Caki2 (cell line): ENCODE data around the gene CDC42BPG. TPM values are rescaled to one million over a fixed set of nuclear protein-coding genes. Genes with fewer than 3 reads are reported as not detected.
A peak's percentile ranks its signal among the peaks of the same experiment; 100 is the strongest.
"Not testable (repeated sequence)": the region's sequence is repeated elsewhere in the genome, so short reads cannot be mapped to it uniquely, and the experiment has no call there.

Experiments used
- DNase-seq: peaks from one replicate; pipeline ENCODE4 v3.0.0-alpha.2; 2015; ENCODE audit warnings: low read depth
- in situ Hi-C: cut with HindIII; loops from 2 replicates; pipeline ENCODE4 v1.10.0; 2016; ENCODE audit warnings: low sequenced_read_pairs, low pct_unique_long_range_greater_than_20kb, mixed read lengths
- total RNA-seq: library from RNA; depleted of rRNA; stranded (reverse); fragments of >200 nt; shearing (Covaris generic); gene quantifications from 2 replicates; pipeline ENCODE4 v1.2.3, GENCODE V29; 2014; ENCODE audit warnings: low replicate concordance

CDC42BPG gene
- total RNA-seq, 1 experiment from 2014 or later = 1.1 TPM

DNA sequence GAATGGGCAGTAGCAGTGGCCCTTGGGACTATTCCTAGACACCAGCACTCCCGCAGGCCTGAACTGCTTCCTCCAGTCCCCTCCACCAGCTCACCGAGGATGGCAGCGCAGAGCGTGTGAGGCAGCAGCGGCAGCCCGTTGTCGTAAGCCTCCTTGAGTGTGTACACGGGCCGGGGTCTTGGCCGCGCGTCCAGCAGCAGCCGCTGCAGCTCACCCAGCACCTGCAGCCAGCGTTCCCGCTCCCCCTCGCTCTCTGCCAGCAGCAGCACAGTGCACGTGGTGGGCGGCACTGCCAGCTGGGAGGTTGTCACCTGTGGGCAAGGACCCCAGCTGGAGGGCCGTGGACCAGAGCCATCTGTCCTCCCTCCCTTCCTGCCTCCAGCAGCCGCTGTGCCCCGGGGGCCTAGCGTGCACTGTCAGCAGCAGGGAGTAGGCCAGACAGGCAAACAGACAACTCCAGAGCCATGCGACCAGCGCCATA, 13.0 kb downstream of the CDC42BPG start:
- in situ Hi-C loops = no loop called here
- no peak for DNase-seq

DNA sequence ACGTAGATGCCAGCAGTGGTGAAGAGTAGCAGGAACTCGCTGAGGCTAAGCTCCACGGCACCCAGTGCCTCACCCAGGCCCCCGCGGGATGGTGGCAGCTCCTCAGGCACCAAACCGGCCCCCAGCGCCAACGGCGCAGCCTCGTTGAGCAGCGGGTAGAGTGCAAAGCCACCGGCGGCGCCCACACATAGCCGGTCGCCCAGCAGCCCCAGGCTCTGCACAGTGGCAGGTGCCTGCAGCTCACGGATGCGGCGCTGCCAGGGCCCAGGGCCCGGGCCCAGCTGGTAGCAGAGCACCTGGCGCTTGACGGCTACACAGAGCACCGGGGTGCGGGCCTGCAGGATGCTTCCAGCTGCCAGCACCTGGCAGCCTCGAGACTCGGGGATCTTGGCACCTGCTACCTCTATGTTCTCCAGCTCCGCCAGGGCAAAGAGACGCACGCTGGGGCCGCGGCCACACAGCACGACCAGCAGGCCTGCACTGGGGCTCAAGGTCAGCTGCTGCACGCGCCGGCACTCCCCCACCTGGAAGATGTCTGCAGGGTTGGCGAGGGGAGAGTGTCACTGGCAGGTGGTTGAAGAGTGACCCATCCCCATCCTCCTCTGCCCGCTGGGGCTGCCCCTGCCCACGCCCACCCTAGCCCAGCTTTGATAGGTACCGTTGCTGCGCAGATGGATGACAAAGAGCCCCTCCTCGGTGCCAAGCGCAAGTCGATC, 14.8 kb downstream of the CDC42BPG start:
- DNase-seq = no peak
- in situ Hi-C loops = no loop called here

GRCh38 chr11:64827451-64827839, 17.0 kb downstream of the CDC42BPG start:
- no peak for DNase-seq
- in situ Hi-C loops = no loop called here

DNA sequence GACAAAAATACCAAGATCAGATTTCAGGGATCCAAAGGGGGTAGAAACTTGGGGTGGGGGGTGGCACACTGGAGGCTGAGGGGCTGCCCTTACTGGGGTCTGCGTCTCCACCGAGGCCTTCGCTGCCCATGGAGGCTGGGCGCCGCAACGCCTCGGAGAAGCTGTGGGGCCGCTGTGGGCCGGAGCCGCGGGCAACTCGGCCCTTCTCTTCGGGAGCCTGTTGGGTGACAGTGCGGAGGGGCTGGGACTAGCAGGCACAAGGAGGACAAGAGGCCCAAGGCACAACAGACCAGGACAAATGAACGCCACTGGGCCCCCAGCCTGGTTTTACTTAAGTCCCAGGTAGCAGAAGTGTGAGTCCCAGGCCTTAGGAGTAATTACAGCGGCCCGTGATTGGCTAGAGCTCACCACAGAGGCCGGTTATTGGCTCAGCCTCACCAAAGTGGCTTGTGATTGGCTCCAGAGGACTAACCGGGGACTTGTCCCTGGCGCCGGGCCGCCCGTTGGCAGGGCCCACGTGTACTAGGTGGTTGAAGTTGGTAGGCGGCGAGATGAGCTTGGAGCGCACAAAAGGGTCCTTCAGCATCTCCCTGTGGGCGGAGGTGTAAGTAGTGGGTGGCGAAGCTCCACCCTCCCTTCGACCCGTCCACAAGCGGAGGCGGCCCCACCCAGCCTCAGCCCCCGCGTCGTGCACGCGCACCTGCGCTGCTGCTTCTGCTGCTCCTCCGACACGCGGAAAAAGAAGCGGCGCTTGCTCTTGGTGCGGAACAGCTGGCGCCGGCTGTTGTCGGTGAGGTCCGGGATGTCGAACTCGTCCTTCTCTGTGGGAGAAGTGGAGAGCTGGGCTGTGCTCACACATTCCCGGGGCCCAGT, 17.6 kb downstream of the CDC42BPG start:
- in situ Hi-C loops = no loop called here
- no peak for DNase-seq

GRCh38 chr11:64826062-64826461, 18.4 kb downstream of the CDC42BPG start:
- DNase-seq = no peak
- in situ Hi-C loops = no loop called here

DNA sequence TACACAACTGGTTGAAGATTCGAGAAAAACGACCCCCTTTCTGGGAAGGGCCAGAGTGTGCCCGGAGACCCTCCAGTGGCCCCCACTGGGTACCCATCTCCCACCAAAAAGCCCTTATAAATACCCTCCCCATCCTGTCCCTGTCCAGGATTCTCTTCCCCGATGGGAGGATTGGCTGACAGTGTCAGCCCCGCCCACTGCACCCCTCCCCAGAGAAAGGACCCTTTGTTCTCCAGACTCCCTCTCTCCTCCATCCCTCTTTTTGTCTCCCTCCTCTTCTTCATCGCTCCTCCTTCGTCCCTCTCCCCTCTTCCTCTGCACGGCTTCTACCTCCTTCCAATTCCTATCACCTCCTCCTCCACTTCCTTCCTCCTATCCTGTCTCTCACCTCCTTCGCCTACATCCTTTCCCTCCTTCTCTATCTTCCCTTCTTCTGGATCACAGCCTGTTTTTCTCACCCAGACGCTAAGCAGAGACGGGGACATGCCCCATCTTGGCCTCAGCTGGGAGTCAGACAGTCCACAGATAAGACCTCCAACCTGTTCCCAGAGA, 20.8 kb downstream of the CDC42BPG start:
- in situ Hi-C loops = no loop called here
- DNase-seq = no peak

DNA sequence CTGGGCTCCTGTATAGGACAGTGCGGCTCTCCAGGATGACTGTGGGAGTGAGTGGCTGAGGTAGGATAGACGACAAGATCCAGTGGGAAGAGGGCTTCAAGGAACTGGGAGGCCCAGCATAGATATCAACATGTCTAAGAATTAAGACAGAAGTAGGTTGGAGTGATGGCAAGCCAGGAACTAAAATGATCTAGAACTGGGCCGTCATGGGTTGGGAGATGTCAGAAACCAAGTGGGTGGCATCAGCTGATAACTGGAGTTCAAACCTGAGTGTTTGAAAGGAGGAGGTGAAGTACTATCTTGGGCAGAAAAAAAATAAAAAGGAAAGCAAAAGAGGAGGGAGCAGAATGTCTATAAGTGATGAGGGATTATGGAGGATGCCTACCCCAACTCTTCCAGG, 27.0 kb downstream of the CDC42BPG start:
- in situ Hi-C loops = no loop called here
- no peak for DNase-seq

DNA sequence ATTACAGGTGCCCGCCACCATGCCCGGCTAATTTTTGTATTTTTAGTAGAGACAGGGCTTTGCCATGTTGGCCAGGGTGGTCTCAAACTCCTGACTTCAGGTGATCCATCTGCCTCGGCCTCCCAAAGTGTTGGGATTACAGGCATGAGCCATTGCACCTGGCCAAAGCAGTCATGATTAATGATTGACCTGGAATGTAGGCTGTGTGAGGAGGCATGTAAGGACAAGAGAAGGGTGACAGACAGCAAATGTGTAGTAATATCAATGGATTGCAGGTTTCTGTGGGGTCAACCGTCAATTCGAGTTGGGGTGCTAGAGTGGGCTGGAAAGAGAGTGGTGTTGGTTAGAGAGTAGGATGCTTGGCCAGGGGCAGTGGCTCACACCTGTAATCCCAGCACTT, 29.0 kb downstream of the CDC42BPG start:
- in situ Hi-C loops = not testable (repeated sequence)

DNA sequence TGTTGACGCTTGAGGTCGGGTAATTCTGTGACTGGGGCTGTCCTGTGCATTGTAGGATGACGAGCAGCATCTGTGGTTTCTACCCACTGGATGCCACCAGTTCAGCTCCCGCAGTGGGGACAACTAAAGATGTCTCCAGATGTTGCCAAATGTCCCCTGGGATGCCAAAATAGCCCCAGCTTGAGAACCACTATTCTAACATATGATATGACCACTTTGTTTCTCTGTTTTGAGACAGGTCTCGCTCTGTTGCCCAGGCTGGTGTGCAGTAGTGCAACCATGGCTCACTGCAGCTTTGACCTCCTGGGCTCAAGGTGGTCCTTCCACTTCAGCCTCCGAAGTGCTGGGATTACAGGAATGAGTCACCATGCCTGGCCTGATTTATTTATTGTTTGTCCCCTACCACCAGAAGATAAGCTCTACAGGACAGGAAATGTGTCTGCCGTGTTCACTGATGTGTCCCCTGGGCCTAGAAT, 29.7 kb downstream of the CDC42BPG start:
- in situ Hi-C loops = no loop called here
- peak; percentile 36 for DNase-seq

More for the DNA sequence above, 29.0 kb downstream of the CDC42BPG start:
- DNase-seq = not testable (repeated sequence)

DNA sequence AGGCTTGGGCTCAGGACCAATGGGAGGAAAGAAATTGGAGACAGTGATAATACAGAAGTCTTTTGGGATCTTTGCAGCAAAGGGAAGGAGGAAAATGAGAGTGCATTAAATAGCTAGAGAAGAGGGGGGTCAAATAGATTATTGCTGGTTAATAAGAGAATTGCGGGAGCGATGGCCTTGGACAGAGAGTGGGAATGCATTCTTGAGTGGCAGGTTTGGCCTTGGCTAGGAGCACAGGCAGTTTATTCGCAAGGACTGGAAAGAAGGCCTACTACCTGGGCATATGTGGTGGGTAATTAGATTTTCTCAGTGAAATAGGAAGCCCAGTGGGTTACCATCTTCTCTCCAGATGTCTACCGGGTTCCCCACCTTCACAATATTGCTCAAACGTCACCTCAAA, 30.6 kb downstream of the CDC42BPG start:
- no peak for DNase-seq
- in situ Hi-C loops = no loop called here

GRCh38 chr11:64810891-64811272, 33.6 kb downstream of the CDC42BPG start:
- in situ Hi-C loops = no loop called here
- DNase-seq = no peak

DNA sequence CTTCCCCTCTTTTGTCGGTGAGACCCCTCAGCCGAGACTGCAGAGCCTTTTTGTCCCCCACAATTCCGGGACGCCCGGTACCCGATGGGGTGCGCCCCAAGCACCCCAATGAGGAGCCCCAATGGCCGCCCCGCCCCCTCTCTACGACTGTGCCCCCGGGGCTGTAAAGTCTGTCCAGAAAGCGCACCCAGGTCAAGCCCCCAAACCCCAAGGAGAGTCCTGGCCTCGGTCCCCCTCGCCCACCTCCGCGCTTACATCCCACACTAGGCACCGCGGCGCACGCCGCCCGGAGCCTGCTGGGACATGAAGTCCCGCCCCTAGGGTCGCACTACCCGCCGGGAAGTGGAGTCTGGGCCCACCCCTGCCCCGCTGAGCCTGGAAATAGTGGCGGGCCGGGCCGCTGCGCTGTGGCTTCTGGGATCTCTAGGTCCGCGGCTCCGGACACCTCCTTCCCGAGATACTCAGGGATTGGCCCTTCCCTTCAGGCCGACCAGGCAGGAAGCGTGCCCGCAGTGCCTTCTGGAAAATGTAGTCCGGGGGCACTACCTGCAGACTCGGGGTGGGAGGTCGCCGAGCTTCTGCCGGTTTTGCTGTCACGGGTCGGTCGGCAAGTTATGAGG, 34.1 kb downstream of the CDC42BPG start, which contains the start of gene MEN1:
Gene MEN1, minus strand, starts transcription at position 281 of the 620 bp plus-strand sequence. CDS start 442 bp downstream, outside the sequence.
- peak; percentile 91 for DNase-seq
- in situ Hi-C loops = no loop called here

DNA sequence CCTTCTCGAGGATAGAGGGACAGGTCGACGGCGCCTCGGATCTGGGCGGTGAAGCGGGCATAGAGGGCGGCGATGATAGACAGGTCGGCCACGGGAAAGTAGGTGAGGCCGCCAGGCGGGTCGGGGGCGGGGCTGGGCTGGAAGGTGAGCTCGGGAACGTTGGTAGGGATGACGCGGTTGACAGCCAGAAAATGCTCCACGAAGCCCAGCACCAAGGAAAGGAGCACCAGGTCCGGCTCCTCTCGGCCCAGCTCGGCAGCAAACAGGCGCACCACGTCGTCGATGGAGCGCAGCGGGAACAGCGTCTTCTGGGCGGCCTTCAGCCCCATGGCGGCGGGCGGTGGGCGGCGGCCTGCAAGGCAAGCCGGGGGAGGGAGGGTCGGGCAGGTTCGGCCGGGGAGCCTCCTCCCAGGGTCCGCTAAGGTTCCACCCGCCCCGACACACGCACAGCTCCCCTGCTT, 34.6 kb downstream of the CDC42BPG start:
- in situ Hi-C loops = no loop called here
- DNase-seq = no peak

DNA sequence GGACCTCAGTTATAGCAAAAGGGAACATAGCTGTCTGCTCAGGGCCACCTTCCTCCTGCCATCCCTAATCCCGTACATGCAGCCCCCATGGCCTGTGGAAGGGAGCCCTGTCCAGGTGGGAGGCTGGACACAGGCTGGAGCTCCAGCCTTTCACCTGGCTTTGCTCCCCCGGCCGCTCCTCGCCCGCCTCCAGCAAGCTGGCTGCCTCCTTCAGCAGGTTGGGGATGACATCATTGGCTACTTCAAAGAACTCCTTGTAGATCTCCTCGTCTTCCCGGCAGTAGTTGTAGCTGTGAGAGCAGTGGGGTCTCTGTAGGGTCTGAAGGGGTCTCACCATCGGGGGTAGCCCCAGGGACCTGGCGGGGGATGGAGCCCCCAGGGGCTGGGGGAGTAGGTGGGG, 39.0 kb downstream of the CDC42BPG start:
- in situ Hi-C loops = no loop called here
- DNase-seq = no peak

DNA sequence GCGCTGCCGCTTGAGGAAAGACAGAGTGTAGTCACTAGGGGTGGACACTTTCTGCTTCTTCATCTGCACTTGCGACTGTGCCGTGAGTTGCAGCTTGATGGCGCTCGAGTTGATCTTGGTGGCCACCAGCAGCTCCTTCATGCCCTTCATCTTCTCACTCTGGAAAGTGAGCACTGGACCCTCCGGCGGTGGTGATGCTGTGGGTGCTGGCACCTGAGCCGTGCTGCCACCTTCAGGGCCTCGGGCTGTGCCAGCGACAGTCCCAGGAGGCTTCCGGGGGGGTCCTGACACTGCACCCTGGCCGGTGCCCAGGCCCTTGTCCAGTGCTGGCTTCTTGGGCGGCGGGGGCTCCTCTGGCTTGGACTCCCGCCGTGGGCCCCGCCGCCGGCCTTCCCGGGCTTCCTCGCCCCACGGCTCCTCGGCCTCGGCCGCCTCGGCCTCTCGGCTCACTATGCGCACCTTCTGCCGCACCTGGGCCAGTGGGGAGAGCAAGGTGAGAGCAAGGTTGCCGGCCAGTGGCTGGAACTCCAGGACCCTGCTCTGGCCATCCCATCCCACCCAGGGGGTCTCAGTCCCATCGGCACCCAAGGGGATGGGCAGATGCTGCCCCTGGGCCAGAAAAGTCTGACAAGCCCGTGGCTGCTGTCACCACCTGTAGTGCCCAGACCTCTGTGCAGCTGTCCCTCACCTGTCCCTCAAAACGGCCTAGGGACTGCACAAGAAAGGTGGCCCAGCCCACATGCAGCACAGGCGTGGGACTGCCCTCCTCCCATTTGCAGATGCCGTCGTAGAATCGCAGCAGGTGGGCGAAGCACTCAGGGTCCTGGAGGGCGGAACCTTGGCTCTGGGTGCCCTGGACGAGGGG, 39.9 kb downstream of the CDC42BPG start:
- in situ Hi-C loops = no loop called here
- no peak for DNase-seq

- in situ Hi-C loops = no loop called here
- DNase-seq = no peak
These were observed 40.6 kb downstream of the CDC42BPG start for GRCh38 chr11:64803846-64804345.

DNA sequence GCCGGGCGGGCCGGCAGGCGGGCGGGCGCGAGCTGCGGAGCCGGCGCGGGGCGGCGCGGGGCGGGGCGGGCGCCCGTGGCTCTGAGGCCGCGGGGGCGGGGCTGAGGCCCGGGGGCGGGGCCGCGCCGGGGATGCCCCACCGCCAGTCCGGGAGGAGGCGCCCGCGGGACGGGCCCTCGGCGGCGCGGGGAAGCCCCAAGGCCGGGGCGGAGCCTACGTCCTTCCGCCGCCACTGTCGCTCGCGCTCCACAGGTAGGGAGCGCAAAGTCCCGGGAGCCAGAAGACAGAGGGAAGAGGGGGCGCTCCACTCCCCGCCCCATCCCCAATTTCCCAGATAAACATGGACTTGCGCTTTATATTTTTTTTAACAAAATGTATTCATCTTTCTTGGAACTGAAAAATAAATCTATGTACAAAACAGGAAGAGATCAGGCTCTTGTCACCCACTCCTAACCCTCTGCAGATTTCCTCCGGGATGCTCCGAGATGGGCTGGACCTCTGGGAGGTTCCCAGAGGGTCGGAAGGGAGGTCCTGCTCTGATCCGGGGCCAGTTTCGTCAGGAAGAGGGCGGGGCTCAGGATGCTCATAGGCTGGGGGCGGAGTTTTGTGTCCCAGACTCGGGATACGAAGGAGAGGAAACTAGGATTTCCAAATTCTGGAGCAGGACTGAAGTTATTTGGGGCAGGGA, 41.2 kb downstream of the CDC42BPG start, which contains the start of gene MAP4K2:
Gene MAP4K2, minus strand, starts transcription at position 57 of the 688 bp plus-strand sequence. CDS start 65 bp downstream, outside the sequence.
- peak; percentile 70 for DNase-seq
- in situ Hi-C loops = no loop called here
